GM19395 (cell line): ENCODE measurements around the gene CADPS.

ENCODE experiments used
- ATAC-seq: cut with Tn5 transposase; IDR thresholded peaks from one replicate; pipeline ENCODE4 v1.9.1; 2021; ENCODE audit warnings: mild to moderate bottlenecking, moderate library complexity; ENCODE audit not compliant: unreplicated experiment

The CADPS gene

DNA sequence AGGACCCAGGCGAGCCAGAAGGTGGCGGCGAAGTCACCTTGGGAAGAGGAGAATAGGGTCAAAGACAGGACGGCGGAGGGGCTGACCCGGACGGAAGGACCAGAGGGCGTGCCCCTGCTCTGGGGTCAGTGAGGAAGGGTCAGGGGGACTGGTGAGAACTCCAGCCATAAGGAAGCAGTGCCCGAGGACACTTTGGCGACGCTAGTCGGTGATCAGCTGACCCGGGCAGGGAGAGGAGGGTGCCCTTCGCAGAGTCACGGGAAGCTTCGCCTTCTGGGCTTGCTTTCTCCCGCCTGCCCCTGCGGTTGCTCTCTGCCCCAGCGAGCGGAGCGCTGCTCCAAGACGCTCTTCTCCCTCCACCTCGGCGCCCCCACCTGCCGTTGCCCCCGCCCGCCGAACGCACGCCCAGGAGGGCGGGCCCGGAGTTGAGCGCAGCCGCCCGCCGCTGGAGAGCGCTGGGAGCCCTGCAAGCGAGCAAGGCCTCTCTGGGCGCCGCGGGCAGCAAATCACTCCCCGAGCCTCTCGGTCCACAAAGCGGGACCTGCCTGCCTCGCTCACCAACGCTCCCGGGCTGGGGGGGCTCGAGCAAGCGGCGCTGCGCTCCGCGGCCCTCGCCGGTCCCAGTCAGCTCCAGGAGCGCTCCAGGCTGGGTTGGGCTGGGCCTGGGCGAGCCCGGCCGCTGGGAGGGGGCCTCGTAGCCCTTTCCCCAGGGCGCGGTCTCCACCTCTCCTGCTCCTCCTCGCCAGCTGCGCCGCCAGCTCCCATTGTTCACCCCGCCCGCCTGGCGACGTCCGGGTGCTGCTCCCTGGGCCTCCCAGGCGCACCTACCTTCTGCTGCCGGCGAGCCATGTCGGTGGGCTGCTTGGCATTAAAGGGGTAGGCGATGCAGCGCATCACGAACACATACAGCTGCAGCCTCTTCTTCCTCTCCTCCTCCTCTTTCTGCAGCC, 1.2 kb downstream of the CADPS start:
- ATAC-seq: no peak

DNA sequence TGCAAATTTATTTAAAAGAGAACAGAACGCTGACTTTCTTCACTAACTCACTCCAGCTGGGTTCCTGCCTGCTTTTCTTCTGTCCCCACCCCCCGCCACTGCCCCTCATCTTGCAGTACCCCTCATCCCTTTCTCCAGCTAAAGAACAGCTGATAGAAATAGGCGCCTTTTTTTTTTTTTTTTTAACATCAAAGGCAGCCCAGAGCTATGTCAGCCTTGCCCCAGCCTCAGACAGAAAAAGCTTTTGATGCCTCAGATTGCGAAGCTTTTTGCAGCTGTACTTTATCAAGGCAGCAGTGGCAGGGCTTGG, 1.8 kb downstream of the CADPS start:
- no peak for ATAC-seq

DNA sequence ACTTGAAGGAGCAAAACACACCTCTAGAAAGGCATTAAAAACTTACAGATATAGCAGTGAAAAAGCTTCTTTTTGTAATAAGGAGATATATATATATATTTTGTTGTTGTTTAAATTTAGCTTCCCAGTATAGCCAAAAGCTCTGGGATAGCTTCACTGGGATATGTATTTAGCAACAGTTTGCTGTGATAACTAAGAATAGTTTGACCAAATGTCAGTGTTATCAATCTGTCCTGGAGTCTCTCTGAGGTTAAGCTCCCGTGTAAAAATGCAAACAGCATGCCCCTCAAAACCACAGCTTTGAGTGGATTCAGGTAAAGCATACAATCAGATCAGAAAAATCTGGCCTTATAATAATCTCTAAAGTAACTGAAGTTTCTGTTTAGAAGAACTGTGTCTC, 2.9 kb downstream of the CADPS start:
- ATAC-seq: no peak

DNA sequence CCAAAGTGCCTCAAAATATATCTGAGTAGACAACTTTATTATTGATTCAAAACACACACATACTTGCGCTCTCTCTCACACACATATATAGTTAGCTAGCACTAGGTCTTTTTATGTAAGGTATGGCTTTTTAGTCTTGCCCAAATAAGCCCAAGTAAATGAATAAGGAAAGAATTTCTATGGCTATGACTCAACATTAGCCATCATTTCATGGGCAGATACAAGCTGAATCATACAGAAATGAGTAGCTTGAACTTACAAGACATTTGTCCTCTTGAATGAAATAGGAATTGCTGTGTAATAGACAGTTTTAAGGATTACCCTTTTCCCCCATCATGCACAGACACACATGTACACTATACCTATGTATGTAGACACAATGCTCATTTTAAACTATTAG, 4.9 kb downstream of the CADPS start:
- no peak for ATAC-seq

DNA sequence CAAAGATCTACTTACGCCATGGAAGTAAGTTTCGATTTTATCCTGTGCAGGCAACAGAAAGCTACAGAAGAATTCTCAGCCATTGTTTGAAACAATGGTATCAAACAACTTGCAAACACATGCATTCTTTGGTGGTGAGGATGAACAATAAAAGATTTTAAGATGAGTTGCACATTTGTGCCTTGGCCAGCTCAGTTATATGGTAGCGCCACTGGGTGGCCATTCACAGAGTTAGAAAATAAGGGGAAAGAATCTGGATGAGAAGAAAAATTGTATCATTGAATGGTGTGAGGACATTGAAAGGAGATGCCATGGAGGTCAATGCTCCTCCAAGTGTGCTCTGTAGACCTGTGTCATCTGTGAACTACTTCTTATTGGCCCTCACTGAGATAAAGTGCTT, 11.6 kb downstream of the CADPS start:
- ATAC-seq: no peak

DNA sequence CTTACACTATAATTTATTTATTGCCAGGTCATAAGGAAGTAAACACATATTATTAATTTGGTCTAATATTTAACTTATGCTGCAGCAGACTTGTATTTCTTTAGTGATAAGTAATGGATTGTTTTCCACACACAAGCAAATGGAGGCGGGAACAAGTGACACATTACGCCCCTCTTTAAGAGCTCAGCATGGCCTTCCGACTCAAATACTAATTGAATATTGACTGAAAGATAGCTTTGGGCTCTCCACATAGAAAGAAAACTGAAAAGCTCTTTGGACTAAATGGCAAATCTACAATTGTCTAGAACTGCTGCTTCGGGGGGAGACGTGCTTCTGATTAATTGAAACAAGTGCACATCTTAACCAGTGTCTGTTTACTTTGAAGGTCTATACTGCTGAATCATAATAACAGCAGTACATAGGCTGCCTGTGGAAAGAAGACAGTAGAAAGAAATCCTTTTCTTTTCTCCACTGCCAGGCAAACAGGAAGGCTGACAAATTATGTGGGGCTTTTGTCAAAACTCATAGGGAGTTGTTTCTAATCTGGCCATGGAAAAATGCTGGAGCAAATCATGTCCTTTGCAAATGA, 15.9 kb downstream of the CADPS start:
- ATAC-seq: no peak

DNA sequence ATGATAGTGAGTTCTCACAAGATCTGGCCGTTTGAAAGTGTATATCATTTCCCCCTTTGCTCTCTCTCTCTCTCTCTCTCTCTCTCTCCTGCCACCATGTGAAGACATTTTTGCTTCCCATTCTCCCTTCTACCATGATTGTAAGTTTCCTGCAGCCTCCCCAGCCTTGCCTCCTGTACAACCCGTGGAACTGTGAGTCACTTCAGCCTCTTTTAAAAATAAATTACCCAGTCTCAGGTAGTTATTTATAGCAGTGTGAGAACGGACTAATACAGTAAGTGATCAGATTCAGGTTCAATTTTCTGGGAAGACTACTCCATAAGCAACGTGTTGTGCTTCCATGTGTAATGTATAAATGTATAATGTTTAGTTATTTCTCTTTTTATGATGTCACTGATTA, 29.2 kb downstream of the CADPS start:
- ATAC-seq: no peak

- ATAC-seq: no peak
Measured at GRCh38 chr3:62843508-62843907, 31.7 kb downstream of the CADPS start.

DNA sequence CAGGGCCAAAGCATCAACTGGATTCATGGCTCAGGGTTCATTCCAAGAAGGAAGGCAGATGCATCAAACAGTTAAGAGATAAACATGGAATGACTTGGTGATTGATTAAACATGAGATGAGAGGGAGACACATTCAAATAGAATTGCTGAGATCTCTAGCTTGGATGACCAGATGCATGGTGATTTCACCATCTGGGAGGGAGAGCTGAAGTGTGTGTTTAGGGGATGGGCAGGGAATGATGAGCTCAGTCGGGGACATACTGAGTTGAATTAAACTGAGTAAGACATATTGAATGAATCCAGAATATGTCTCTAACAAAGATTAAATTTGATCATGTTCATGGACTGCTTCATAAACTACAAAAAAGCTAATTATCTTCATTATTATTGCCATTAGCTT, 35.5 kb downstream of the CADPS start:
- no peak for ATAC-seq

GRCh38 chr3:62837145-62837787, 38.0 kb downstream of the CADPS start:
- ATAC-seq: no peak

GRCh38 chr3:62835554-62836236, 39.5 kb downstream of the CADPS start:
- ATAC-seq: peak; percentile 83

- ATAC-seq: no peak
Measured at GRCh38 chr3:62833538-62833937, 41.7 kb downstream of the CADPS start.

GRCh38 chr3:62832553-62832952, 42.7 kb downstream of the CADPS start:
- no peak for ATAC-seq

GRCh38 chr3:62830727-62831322, 44.4 kb downstream of the CADPS start:
- no peak for ATAC-seq

DNA sequence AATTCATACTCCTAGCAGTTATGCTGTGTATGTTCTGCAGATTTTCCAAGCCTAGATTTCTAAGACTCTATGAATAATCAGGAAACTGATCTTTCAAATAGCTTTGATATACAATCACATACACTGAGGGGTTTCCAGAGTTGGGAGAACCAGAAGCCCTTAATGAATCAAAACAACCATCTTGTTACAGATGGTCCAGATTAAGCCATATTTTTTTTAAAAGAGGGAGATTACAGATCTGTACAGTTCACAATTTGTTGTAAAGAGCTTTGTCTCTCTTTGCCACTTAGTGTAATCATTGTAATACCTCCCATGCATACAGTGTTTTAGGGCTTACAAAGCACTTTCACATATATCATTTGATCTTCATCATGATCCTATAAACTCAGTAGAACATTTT, 47.7 kb downstream of the CADPS start:
- no peak for ATAC-seq

- no peak for ATAC-seq
Measured at GRCh38 chr3:62824965-62825592, 50.1 kb downstream of the CADPS start.

- ATAC-seq: no peak
Measured at GRCh38 chr3:62823461-62824050, 51.7 kb downstream of the CADPS start.

- ATAC-seq: no peak
Measured at GRCh38 chr3:62822905-62823304, 52.3 kb downstream of the CADPS start.

GRCh38 chr3:62818347-62818746, 56.9 kb downstream of the CADPS start:
- peak; percentile 93 for ATAC-seq

DNA sequence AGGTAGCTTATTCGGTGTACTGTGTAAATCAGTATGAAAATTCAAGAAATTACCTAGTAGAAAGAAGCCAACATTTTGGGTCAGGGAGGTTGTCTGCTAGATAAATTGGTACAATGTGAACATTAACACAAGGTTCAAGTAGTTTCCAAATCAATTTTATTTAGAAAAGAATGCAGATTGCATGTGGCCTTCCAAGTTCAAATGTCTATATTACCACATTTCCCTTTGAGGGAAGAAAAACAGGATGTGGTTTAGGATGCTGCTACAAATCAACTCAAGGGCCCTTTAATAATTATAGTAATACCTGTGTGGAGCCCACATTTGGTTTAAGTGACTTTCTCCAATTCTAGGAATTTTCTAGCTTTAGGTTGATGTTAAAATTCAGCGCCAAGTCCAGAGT, 57.5 kb downstream of the CADPS start:
- no peak for ATAC-seq
